CD4-positive, alpha-beta T cell treated with Interleukin-17A for 4 hours (primary cell): Measurements from ENCODE around the gene NXPE4.
"Not testable (repeated sequence)": the region's sequence is repeated elsewhere in the genome, so short reads cannot be mapped to it uniquely, and the experiment has no call there.

ENCODE experiments used
- DNase-seq: peaks from one replicate; pipeline ENCODE4 v3.0.0-alpha.2; 2020; ENCODE audit warnings: mixed read lengths

Gene NXPE4

GRCh38 chr11:114595571-114595970 lies at the start of gene NXPE4:
TSS of gene NXPE4 (minus strand) at chr11:114595786. CDS start at chr11:114594759, 1,027 bp downstream.
- DNase-seq = no peak

- not testable (repeated sequence) for DNase-seq
These were observed 43.9 kb upstream of the NXPE4 start for GRCh38 chr11:114639440-114639839.

GRCh38 chr11:114631445-114631965 lies 35.9 kb upstream of the NXPE4 start:
- not testable (repeated sequence) for DNase-seq

GRCh38 chr11:114625294-114625693 lies 29.7 kb upstream of the NXPE4 start:
- no peak for DNase-seq

- DNase-seq = no peak
These were observed 29.0 kb upstream of the NXPE4 start for GRCh38 chr11:114624455-114625207.

GRCh38 chr11:114623720-114624119 lies 28.1 kb upstream of the NXPE4 start:
- no peak for DNase-seq

- no peak for DNase-seq
These were observed 27.3 kb upstream of the NXPE4 start for GRCh38 chr11:114622858-114623257.

GRCh38 chr11:114621950-114622809 lies 26.6 kb upstream of the NXPE4 start:
- no peak for DNase-seq

GRCh38 chr11:114621072-114621471 lies 25.5 kb upstream of the NXPE4 start:
- DNase-seq = no peak

GRCh38 chr11:114619659-114620173 lies 24.1 kb upstream of the NXPE4 start:
- DNase-seq = no peak

- DNase-seq = no peak
These were observed 22.6 kb upstream of the NXPE4 start for GRCh38 chr11:114618139-114618538.

- no peak for DNase-seq
These were observed 21.9 kb upstream of the NXPE4 start for GRCh38 chr11:114617157-114618124.

- DNase-seq = no peak
These were observed 20.9 kb upstream of the NXPE4 start for GRCh38 chr11:114616516-114616915.

- no peak for DNase-seq
These were observed 20.1 kb upstream of the NXPE4 start for GRCh38 chr11:114615448-114616361.

GRCh38 chr11:114614127-114614720 lies 18.6 kb upstream of the NXPE4 start:
- no peak for DNase-seq

- not testable (repeated sequence) for DNase-seq
These were observed 17.5 kb upstream of the NXPE4 start for GRCh38 chr11:114613094-114613493.

GRCh38 chr11:114612686-114613085 lies 17.1 kb upstream of the NXPE4 start:
- DNase-seq = no peak

- not testable (repeated sequence) for DNase-seq
These were observed 16.6 kb upstream of the NXPE4 start for GRCh38 chr11:114612199-114612598.

- DNase-seq = no peak
These were observed 15.7 kb upstream of the NXPE4 start for GRCh38 chr11:114610984-114611944.
